HepG2 (cell line): Measurements from ENCODE around the gene ARHGAP26.

Experiments used
- IKZF4 ChIP-seq: sonication (generic); formaldehyde crosslinking; IDR thresholded peaks from 2 replicates; pipeline ENCODE4 v1.5.1; 2020; ENCODE audit warnings: borderline replicate concordance, mild to moderate bottlenecking, low read depth, missing genetic modification reagents; ENCODE audit errors: not compliant biosample characterization
- NFE2 ChIP-seq: sonication (generic); formaldehyde crosslinking; IDR thresholded peaks from 2 replicates; pipeline ENCODE4 v1.4.0; 2020; ENCODE audit warnings: missing genetic modification reagents
- POLR2A ChIP-seq, 2 experiments: IDR thresholded peaks; 2 replicates each; pipeline ENCODE4 v1.6.1; 2011; ENCODE audit warnings: low read depth in 2 of 2, low read length in 2 of 2, mild to moderate bottlenecking in 1 of 2, moderate library complexity in 1 of 2; ENCODE audit not compliant: insufficient read depth in 1 of 2
- ZBTB7A ChIP-seq: sonication (generic); formaldehyde crosslinking; IDR thresholded peaks from 2 replicates; pipeline ENCODE4 v1.8.0; 2022; ENCODE audit warnings: mild to moderate bottlenecking, missing genetic modification reagents
- TF ChIP-seq, protein P1 (sequence below): sonication (generic); formaldehyde crosslinking; IDR thresholded peaks from 2 replicates; pipeline ENCODE4 v1.5.0; 2020; ENCODE audit warnings: mild to moderate bottlenecking, missing genetic modification reagents, moderate library complexity
- TF ChIP-seq, protein P2 (sequence below): sonication (generic); formaldehyde crosslinking; conservative IDR thresholded peaks from 2 replicates; pipeline ENCODE4 v1.4.0; 2020; ENCODE audit warnings: missing genetic modification reagents

DNA sequence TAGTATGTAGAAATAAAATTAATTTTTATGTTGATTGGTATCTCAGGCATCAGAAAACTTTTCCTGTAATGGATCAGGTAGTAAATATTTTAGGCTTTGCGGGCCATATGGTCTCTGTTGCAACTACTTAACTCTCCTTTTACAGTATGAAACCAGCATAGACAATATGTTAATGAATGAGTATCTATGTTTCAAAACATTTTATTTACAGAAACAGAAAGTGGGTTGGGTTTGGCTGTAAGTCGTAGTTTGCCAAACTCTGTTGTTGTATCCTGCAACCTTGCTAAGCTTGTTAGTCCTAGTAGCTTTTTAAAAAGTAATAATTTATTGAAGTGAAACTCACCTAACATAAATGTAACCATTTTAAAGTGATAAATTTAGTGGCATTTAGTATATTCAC, 501.3 kb downstream of the ARHGAP26 start:
- TF ChIP-seq, protein P1, sequence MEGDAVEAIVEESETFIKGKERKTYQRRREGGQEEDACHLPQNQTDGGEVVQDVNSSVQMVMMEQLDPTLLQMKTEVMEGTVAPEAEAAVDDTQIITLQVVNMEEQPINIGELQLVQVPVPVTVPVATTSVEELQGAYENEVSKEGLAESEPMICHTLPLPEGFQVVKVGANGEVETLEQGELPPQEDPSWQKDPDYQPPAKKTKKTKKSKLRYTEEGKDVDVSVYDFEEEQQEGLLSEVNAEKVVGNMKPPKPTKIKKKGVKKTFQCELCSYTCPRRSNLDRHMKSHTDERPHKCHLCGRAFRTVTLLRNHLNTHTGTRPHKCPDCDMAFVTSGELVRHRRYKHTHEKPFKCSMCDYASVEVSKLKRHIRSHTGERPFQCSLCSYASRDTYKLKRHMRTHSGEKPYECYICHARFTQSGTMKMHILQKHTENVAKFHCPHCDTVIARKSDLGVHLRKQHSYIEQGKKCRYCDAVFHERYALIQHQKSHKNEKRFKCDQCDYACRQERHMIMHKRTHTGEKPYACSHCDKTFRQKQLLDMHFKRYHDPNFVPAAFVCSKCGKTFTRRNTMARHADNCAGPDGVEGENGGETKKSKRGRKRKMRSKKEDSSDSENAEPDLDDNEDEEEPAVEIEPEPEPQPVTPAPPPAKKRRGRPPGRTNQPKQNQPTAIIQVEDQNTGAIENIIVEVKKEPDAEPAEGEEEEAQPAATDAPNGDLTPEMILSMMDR (CRISPR knock-in tag) = no peak
- no peak for TF ChIP-seq POLR2A (IDR thresholded peaks at IDR 0.05; ENCODE audit: insufficient read depth in 1 of 2, low read depth in 2 of 2, low read length in 2 of 2)
- TF ChIP-seq, protein P2, sequence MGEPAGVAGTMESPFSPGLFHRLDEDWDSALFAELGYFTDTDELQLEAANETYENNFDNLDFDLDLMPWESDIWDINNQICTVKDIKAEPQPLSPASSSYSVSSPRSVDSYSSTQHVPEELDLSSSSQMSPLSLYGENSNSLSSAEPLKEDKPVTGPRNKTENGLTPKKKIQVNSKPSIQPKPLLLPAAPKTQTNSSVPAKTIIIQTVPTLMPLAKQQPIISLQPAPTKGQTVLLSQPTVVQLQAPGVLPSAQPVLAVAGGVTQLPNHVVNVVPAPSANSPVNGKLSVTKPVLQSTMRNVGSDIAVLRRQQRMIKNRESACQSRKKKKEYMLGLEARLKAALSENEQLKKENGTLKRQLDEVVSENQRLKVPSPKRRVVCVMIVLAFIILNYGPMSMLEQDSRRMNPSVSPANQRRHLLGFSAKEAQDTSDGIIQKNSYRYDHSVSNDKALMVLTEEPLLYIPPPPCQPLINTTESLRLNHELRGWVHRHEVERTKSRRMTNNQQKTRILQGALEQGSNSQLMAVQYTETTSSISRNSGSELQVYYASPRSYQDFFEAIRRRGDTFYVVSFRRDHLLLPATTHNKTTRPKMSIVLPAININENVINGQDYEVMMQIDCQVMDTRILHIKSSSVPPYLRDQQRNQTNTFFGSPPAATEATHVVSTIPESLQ (CRISPR knock-in tag) = no peak
- TF ChIP-seq NFE2 = no peak
- no peak for TF ChIP-seq IKZF4 (CRISPR knock-in tag)
- no peak for TF ChIP-seq ZBTB7A (CRISPR knock-in tag)
